Measurements from ENCODE around the gene MPG.
A peak's percentile ranks its signal among the peaks of the same experiment; 100 is the strongest.

Gene MPG

DNA sequence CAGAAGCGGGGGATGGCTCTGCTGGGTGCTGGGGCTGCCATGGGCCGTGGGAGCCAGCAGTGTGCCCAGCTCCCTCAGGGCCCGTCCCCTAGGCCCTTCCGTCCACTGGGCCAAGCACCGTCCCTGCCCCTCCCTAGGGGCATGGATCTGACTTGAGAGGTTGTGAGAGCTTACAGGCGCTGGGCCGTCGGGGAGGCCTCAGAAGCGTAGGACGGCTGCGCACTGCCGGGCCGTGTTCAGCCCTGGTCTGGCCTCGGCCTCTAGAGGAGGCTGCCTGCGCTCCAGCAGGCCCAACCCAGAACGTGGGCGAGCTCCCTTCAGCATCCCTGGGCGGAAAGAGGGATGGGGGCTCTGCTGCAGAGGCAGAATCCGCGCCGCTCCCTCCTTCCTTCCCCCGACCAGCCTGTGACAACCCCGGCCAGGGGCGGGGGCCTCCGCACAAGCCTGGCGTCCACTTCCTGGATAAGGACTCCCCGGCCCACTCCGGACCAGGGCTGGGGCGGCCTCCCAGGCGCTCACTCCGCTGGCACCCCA is 685 bp upstream of the MPG start:
- Histone ChIP-seq H3K4me3 (IDR thresholded peaks at IDR 0.05; ENCODE audit: insufficient read depth, low read depth, low read length) (no peak overlapping the region), H3K79me2 (ENCODE audit: insufficient read depth, low read depth) (no peaks in the 10 kb centered on the region), H4K20me1 (ENCODE audit: insufficient read depth) (no peaks in the 10 kb centered on the region), H3K9ac (peak overlapping the region; percentile 83), H2AFZ (ENCODE audit: low read depth) (peak overlapping the region; percentile 83), H3K4me1 (ENCODE audit: low read depth, poor library complexity, severe bottlenecking) (peaks cover 36% of the 10 kb centered on the region), H3K36me3 (ENCODE audit: insufficient read depth) (no peaks in the 10 kb centered on the region), H3K4me2 (peak overlapping the region; percentile 97), H3K27me3 (ENCODE audit: insufficient read depth, low read depth) (peaks cover 9% of the 10 kb centered on the region; the same call in 1 of the 2 replicates), H3K27ac (peak overlapping the region; percentile 36; the same call in 1 of the 2 replicates)
- TF ChIP-seq, protein P1, sequence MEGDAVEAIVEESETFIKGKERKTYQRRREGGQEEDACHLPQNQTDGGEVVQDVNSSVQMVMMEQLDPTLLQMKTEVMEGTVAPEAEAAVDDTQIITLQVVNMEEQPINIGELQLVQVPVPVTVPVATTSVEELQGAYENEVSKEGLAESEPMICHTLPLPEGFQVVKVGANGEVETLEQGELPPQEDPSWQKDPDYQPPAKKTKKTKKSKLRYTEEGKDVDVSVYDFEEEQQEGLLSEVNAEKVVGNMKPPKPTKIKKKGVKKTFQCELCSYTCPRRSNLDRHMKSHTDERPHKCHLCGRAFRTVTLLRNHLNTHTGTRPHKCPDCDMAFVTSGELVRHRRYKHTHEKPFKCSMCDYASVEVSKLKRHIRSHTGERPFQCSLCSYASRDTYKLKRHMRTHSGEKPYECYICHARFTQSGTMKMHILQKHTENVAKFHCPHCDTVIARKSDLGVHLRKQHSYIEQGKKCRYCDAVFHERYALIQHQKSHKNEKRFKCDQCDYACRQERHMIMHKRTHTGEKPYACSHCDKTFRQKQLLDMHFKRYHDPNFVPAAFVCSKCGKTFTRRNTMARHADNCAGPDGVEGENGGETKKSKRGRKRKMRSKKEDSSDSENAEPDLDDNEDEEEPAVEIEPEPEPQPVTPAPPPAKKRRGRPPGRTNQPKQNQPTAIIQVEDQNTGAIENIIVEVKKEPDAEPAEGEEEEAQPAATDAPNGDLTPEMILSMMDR (conservative IDR thresholded peaks at IDR 0.05; ENCODE audit: low read depth, low read length), result no peak

DNA sequence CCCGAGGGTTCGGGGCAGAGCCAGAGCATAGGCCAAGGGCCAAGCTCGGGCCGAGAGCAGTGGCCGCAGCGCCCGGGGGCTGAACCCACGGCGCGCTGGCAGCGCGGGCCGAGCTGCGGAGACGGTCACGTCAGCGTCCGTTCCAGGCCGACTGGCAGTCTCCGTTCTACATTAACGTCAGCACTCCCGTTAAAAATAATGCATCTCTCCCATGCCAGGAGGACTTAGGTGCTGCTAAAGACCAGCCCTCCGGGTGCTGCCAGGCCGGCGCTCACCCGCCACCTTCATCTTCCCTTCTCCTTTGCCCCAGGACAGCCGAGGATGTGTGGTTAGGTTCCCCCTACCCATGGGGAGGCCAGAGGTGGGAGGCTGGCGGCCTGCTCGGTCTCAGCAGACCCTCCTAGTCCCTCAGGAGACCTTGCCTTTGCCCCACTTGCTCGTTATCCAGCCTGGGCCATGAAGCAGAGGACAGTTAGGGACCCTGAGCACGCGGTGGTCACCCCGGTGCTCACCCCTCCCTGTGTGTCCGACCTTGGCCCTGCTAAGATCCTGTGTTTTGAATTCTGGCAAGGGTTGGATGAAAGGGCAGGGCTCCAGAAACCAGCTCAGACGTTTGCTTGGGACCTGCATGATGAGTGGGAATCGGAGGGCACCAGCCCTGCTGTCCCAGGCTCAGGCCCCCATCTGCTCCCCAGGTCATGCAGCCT is 572 bp downstream of the MPG start:
- peaks cover 30% of the 10 kb centered on the region for H3K4me1 ChIP-seq (ENCODE audit: low read depth, poor library complexity, severe bottlenecking)
- no peaks in the 10 kb centered on the region for H3K79me2 ChIP-seq (ENCODE audit: insufficient read depth, low read depth)
- TF ChIP-seq, protein P1 (conservative IDR thresholded peaks at IDR 0.05; ENCODE audit: low read depth, low read length), result no peak
- no peaks in the 10 kb centered on the region for H3K36me3 ChIP-seq (ENCODE audit: insufficient read depth)
- 0 out of 2 replicates have a peak overlapping the region, but pooled peaks have one; percentile 36 for H3K27ac ChIP-seq
- peak overlapping the region; percentile 83 for H2AFZ ChIP-seq (ENCODE audit: low read depth)
- peak overlapping the region; percentile 97 for H3K4me2 ChIP-seq
- H3K4me3 ChIP-seq (IDR thresholded peaks at IDR 0.05; ENCODE audit: insufficient read depth, low read depth, low read length), result peak overlapping the region; percentile 47
- H3K9ac ChIP-seq, result peak overlapping the region; percentile 83
- no peaks in the 10 kb centered on the region; the same call in 1 of the 2 replicates for H3K27me3 ChIP-seq (ENCODE audit: insufficient read depth, low read depth)
- H4K20me1 ChIP-seq (ENCODE audit: insufficient read depth), result no peaks in the 10 kb centered on the region

DNA sequence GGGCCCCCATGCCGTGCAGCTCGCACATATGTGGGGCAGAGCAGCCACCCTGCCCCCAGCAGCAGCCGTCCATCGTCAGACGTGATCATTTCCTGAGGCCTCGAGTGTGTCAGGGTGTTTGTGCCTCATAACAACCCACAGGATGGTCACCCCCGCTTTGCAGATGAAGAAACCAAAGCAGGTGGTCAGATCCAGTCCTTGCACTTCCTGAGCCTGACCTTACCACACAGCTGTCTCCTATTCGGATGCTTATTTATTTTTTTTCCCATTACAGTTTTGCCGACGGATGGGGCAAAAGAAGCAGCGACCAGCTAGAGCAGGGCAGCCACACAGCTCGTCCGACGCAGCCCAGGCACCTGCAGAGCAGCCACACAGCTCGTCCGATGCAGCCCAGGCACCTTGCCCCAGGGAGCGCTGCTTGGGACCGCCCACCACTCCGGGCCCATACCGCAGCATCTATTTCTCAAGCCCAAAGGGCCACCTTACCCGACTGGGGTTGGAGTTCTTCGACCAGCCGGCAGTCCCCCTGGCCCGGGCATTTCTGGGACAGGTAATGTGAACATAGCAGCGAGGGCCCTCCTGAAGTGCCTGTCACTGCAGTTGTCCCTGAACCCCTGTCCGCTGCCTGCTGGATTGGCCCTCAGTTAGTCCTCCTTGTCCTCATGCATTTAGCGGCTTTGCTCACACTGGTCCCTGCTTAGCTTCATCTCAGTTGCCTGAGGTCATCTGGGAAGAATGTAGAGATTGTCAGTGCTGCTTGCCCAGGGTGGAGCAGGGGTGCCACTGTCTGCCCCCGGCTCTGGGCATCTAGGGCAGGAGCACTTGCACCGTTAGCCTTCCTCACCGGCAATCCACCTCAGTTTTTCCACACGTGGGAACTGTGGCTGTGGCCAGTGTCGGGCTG is 1.4 kb downstream of the MPG start:
- no peaks in the 10 kb centered on the region for H4K20me1 ChIP-seq (ENCODE audit: insufficient read depth)
- H3K4me2 ChIP-seq, result peak overlapping the region; percentile 97
- H3K4me3 ChIP-seq (IDR thresholded peaks at IDR 0.05; ENCODE audit: insufficient read depth, low read depth, low read length), result no peak overlapping the region
- H2AFZ ChIP-seq (ENCODE audit: low read depth), result peak overlapping the region; percentile 83; the same call in 1 of the 2 replicates
- no peak overlapping the region for H3K9ac ChIP-seq
- TF ChIP-seq, protein P1 (conservative IDR thresholded peaks at IDR 0.05; ENCODE audit: low read depth, low read length), result no peak
- no peaks in the 10 kb centered on the region for H3K36me3 ChIP-seq (ENCODE audit: insufficient read depth)
- H3K79me2 ChIP-seq (ENCODE audit: insufficient read depth, low read depth), result no peaks in the 10 kb centered on the region
- H3K27ac ChIP-seq, result no peak overlapping the region
- peaks cover 31% of the 10 kb centered on the region for H3K4me1 ChIP-seq (ENCODE audit: low read depth, poor library complexity, severe bottlenecking)
- H3K27me3 ChIP-seq (ENCODE audit: insufficient read depth, low read depth), result no peaks in the 10 kb centered on the region

DNA sequence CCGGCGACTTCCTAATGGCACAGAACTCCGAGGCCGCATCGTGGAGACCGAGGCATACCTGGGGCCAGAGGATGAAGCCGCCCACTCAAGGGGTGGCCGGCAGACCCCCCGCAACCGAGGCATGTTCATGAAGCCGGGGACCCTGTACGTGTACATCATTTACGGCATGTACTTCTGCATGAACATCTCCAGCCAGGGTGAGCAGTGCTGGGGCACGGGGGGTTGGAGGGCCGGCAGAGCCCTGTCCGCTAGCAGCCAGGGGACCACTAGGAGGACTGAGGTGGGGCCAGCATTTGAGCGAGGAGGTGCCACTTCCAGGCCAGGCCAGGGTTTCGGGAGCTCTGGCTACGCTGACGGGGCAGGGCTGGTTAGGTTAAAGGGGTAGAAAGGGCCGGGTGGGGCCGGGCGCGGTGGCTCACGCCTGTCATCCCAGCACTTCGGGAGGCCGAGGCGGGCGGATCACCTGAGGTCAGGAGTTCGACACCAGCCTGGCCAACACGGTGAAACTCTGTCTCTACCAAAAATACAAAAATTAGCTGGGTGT is 5.1 kb downstream of the MPG start:
- no peaks in the 10 kb centered on the region; the same call in 1 of the 2 replicates for H3K36me3 ChIP-seq (ENCODE audit: insufficient read depth)
- H3K4me2 ChIP-seq, result no peak overlapping the region
- no peak overlapping the region for H3K27ac ChIP-seq

More for the DNA sequence above, 5.1 kb downstream of the MPG start:
- H3K4me1 ChIP-seq (ENCODE audit: low read depth, poor library complexity, severe bottlenecking), result peaks cover 12% of the 10 kb centered on the region
- TF ChIP-seq, protein P1 (conservative IDR thresholded peaks at IDR 0.05; ENCODE audit: low read depth, low read length), result no peak
- H3K9ac ChIP-seq, result no peak overlapping the region
- no peaks in the 10 kb centered on the region for H4K20me1 ChIP-seq (ENCODE audit: insufficient read depth)
- no peaks in the 10 kb centered on the region for H3K27me3 ChIP-seq (ENCODE audit: insufficient read depth, low read depth)
- no peak overlapping the region for H3K4me3 ChIP-seq (IDR thresholded peaks at IDR 0.05; ENCODE audit: insufficient read depth, low read depth, low read length)
- H2AFZ ChIP-seq (ENCODE audit: low read depth), result no peak overlapping the region
- no peaks in the 10 kb centered on the region for H3K79me2 ChIP-seq (ENCODE audit: insufficient read depth, low read depth)

Measured in KMS-11 (cell line).